Measurements from ENCODE around the gene KCNQ1OT1. TPM values are rescaled to one million over a fixed set of nuclear protein-coding genes. Genes with fewer than 3 reads are reported as not detected.

Gene KCNQ1OT1
- total RNA-seq, 1 experiment from 2014 or later = 1.2 TPM

GRCh38 chr11:2612884-2613571 is 86.8 kb downstream of the KCNQ1OT1 start:
- Histone ChIP-seq H4K8ac (replicated peaks; ENCODE audit: insufficient read length, low read depth, low read length) (no peak overlapping the region), H4K5ac (ENCODE audit: insufficient read length, low read depth, low read length) (no peak overlapping the region), H3K9ac (ENCODE audit: extremely low read depth, insufficient read length, low read length) (no peak overlapping the region), H2BK5ac (ENCODE audit: insufficient read length, low read length) (no peak overlapping the region), H3K9me3 (ENCODE audit: control insufficient read depth, low read depth, low read length) (peaks cover 5% of the 10 kb centered on the region), H2BK20ac (ENCODE audit: low read depth, low read length, poor library complexity, severe bottlenecking) (no peak overlapping the region), H3K18ac (ENCODE audit: insufficient read length, low read depth, low read length) (no peak overlapping the region), H3K4me1 (ENCODE audit: insufficient read depth, low read length) (no peaks in the 10 kb centered on the region), H3K23me2 (ENCODE audit: insufficient read length, low read depth, low read length, poor library complexity, severe bottlenecking) (no peaks in the 10 kb centered on the region), H3K27me3 (ENCODE audit: insufficient read depth, low read length) (peaks cover 23% of the 10 kb centered on the region), H3K4ac (ENCODE audit: low read depth, low read length) (no peak overlapping the region), H3K14ac (ENCODE audit: insufficient read depth, low read length) (no peak overlapping the region), H3K79me1 (ENCODE audit: insufficient read depth, low read depth, low read length, poor library complexity, severe bottlenecking) (no peaks in the 10 kb centered on the region), H4K20me1 (ENCODE audit: control insufficient read depth, insufficient read depth, insufficient read length) (no peaks in the 10 kb centered on the region), H3K56ac (ENCODE audit: insufficient read length, low read depth, low read length) (no peak overlapping the region), H3K4me2 (ENCODE audit: insufficient read depth, insufficient read length, low read length) (no peak overlapping the region), H4K91ac (ENCODE audit: insufficient read length, low read depth, low read length) (no peak overlapping the region), H2AFZ (ENCODE audit: low read length) (no peak overlapping the region), H3K27ac (ENCODE audit: insufficient read length, low read depth, low read length) (no peak overlapping the region), H3K79me2 (ENCODE audit: insufficient read depth, low read length) (no peaks in the 10 kb centered on the region), H2AK5ac (ENCODE audit: insufficient read length, low read length) (no peak overlapping the region), H2BK120ac (ENCODE audit: low read depth, low read length, poor library complexity, severe bottlenecking) (no peak overlapping the region), H3K23ac (ENCODE audit: insufficient read length, low read depth, low read length) (no peak overlapping the region), H2BK12ac (ENCODE audit: insufficient read length, low read depth, low read length) (no peak overlapping the region), H3T11ph (ENCODE audit: low read length) (no peak overlapping the region), H2BK15ac (ENCODE audit: low read depth, low read length) (no peak overlapping the region)
- H3K9me3 Mint-ChIP-seq = peaks cover 32 to 74% of the 10 kb centered on the region in 2 experiments
- WGBS (ENCODE audit: extremely low coverage, insufficient read length, low lambda C conversion rate) = no CpG with 5 or more reads among the region's 4 CpGs
- no peaks in the 10 kb centered on the region for H3K4me1 Mint-ChIP-seq
- peaks cover 96% of the 10 kb centered on the region for H3K27me3 Mint-ChIP-seq (ENCODE audit: low read depth)
- H3K4me3 Mint-ChIP-seq = no peak overlapping the region
- DNase-seq = no peak
- TF ChIP-seq CTCF (conservative IDR thresholded peaks at IDR 0.05) = no peak
- no peaks in the 10 kb centered on the region; a peak in 1 of 7 replicates for H3K36me3 Mint-ChIP-seq (ENCODE audit: insufficient read depth in 1 of 3, low read depth in 3 of 3)
- no peak overlapping the region for H3K27ac Mint-ChIP-seq
